ENCODE measurements around the gene AFP.

DNA sequence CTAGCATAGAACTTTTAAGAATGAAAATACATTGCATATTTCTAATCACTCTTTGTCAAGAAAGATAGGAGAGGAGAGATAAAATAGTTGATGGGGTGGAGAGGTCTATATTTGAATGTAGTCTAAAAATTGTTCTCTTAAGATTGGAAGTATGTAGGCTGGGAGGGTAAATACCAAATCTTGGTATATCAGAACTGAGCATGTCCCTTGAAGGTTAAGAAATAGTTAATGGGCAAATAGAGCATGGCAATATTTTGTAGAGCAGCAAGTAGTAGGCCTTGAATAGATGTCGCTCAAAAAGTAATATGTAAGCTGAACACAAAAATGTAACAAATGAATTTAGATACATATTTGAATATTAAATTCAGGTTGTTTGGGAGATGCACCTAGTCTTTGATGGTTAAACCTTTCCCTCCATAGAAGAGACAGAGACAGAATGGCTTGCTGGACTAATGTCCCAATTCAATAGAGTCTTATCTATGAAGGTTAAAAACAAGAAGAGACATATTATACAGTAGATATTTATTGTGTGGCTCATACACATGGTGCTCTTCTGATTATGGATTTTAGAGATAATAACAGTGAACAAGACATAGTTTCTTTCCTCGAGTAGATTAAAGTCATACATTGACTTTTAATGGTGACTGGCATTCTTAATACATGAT lies 19.5 kb upstream of the AFP start:
- TF ChIP-seq, protein P1, sequence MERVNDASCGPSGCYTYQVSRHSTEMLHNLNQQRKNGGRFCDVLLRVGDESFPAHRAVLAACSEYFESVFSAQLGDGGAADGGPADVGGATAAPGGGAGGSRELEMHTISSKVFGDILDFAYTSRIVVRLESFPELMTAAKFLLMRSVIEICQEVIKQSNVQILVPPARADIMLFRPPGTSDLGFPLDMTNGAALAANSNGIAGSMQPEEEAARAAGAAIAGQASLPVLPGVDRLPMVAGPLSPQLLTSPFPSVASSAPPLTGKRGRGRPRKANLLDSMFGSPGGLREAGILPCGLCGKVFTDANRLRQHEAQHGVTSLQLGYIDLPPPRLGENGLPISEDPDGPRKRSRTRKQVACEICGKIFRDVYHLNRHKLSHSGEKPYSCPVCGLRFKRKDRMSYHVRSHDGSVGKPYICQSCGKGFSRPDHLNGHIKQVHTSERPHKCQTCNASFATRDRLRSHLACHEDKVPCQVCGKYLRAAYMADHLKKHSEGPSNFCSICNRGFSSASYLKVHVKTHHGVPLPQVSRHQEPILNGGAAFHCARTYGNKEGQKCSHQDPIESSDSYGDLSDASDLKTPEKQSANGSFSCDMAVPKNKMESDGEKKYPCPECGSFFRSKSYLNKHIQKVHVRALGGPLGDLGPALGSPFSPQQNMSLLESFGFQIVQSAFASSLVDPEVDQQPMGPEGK (CRISPR knock-in tag; IDR thresholded peaks at IDR 0.05; ENCODE audit: borderline replicate concordance): no peak
- TF ChIP-seq, protein P2, sequence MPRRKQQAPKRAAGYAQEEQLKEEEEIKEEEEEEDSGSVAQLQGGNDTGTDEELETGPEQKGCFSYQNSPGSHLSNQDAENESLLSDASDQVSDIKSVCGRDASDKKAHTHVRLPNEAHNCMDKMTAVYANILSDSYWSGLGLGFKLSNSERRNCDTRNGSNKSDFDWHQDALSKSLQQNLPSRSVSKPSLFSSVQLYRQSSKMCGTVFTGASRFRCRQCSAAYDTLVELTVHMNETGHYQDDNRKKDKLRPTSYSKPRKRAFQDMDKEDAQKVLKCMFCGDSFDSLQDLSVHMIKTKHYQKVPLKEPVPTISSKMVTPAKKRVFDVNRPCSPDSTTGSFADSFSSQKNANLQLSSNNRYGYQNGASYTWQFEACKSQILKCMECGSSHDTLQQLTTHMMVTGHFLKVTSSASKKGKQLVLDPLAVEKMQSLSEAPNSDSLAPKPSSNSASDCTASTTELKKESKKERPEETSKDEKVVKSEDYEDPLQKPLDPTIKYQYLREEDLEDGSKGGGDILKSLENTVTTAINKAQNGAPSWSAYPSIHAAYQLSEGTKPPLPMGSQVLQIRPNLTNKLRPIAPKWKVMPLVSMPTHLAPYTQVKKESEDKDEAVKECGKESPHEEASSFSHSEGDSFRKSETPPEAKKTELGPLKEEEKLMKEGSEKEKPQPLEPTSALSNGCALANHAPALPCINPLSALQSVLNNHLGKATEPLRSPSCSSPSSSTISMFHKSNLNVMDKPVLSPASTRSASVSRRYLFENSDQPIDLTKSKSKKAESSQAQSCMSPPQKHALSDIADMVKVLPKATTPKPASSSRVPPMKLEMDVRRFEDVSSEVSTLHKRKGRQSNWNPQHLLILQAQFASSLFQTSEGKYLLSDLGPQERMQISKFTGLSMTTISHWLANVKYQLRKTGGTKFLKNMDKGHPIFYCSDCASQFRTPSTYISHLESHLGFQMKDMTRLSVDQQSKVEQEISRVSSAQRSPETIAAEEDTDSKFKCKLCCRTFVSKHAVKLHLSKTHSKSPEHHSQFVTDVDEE (CRISPR knock-in tag; IDR thresholded peaks at IDR 0.05): no peak
- TF ChIP-seq ESRRG (CRISPR knock-in tag; IDR thresholded peaks at IDR 0.05) (no peak), ZNF565 (CRISPR knock-in tag; conservative IDR thresholded peaks at IDR 0.05; ENCODE audit: low read depth) (no peak), ISL1 (CRISPR knock-in tag; IDR thresholded peaks at IDR 0.05) (no peak), SNAI2 (CRISPR knock-in tag; IDR thresholded peaks at IDR 0.05) (no peak), ZFP3 (CRISPR knock-in tag; IDR thresholded peaks at IDR 0.05) (no peak)
- TF ChIP-seq, protein P3, sequence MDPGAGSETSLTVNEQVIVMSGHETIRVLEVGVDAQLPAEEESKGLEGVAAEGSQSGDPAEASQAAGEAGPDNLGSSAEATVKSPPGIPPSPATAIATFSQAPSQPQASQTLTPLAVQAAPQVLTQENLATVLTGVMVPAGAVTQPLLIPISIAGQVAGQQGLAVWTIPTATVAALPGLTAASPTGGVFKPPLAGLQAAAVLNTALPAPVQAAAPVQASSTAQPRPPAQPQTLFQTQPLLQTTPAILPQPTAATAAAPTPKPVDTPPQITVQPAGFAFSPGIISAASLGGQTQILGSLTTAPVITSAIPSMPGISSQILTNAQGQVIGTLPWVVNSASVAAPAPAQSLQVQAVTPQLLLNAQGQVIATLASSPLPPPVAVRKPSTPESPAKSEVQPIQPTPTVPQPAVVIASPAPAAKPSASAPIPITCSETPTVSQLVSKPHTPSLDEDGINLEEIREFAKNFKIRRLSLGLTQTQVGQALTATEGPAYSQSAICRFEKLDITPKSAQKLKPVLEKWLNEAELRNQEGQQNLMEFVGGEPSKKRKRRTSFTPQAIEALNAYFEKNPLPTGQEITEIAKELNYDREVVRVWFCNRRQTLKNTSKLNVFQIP (CRISPR knock-in tag; IDR thresholded peaks at IDR 0.05; ENCODE audit: borderline replicate concordance, low read depth): no peak
